GM19240 (cell line): Measurements from ENCODE around the gene F13B.
"Not testable (repeated sequence)": the region's sequence is repeated elsewhere in the genome, so short reads cannot be mapped to it uniquely, and the experiment has no call there.

Source experiments
- DNase-seq: peaks from one replicate; pipeline ENCODE4 v3.0.0; 2011; ENCODE audit warnings: low spot score; ENCODE audit not compliant: insufficient read length

The F13B gene

GRCh38 chr1:197066719-197067456 lies at the start of gene F13B:
F13B (minus strand) TSS chr1:197067260; CDS start chr1:197067223, 37 bp downstream.
- DNase-seq = no peak

GRCh38 chr1:197116156-197116555 lies 49.1 kb upstream of the F13B start:
- DNase-seq = no peak

- DNase-seq = no peak
These were observed 39.8 kb upstream of the F13B start for GRCh38 chr1:197106869-197107268.

- no peak for DNase-seq
These were observed 36.2 kb upstream of the F13B start for GRCh38 chr1:197103300-197103699.

- no peak for DNase-seq
These were observed 34.9 kb upstream of the F13B start for GRCh38 chr1:197101978-197102377.

- no peak for DNase-seq
These were observed 33.6 kb upstream of the F13B start for GRCh38 chr1:197100677-197101076.

GRCh38 chr1:197099444-197099843 lies 32.4 kb upstream of the F13B start:
- no peak for DNase-seq

- not testable (repeated sequence) for DNase-seq
These were observed 29.9 kb upstream of the F13B start for GRCh38 chr1:197096971-197097370.

- no peak for DNase-seq
These were observed 29.1 kb upstream of the F13B start for GRCh38 chr1:197096137-197096536.

- DNase-seq = no peak
These were observed 26.3 kb upstream of the F13B start for GRCh38 chr1:197093226-197093885.

- no peak for DNase-seq
These were observed 25.5 kb upstream of the F13B start for GRCh38 chr1:197092491-197093023.

GRCh38 chr1:197083474-197083873 lies 16.4 kb upstream of the F13B start:
- DNase-seq = no peak

- no peak for DNase-seq
These were observed 14.2 kb upstream of the F13B start for GRCh38 chr1:197081117-197081753.

GRCh38 chr1:197080323-197080722 lies 13.3 kb upstream of the F13B start:
- DNase-seq = no peak

GRCh38 chr1:197076585-197076984 lies 9.5 kb upstream of the F13B start:
- no peak for DNase-seq

GRCh38 chr1:197073978-197074377 lies 6.9 kb upstream of the F13B start:
- DNase-seq = no peak

- no peak for DNase-seq
These were observed 378 bp upstream of the F13B start for GRCh38 chr1:197067457-197067818.

GRCh38 chr1:197066277-197066676 lies 783 bp downstream of the F13B start:
- DNase-seq = no peak

GRCh38 chr1:197065559-197065958 lies 1.5 kb downstream of the F13B start:
- no peak for DNase-seq

- no peak for DNase-seq
These were observed 3.8 kb downstream of the F13B start for GRCh38 chr1:197063212-197063611.

- no peak for DNase-seq
These were observed 4.4 kb downstream of the F13B start for GRCh38 chr1:197062692-197063091.

GRCh38 chr1:197049100-197049499 lies 18.0 kb downstream of the F13B start:
- DNase-seq = no peak
